RWPE1 (cell line): ENCODE results near the gene THTPA.

Experiments used
- CTCF ChIA-PET: fragments of 350-600 bp; sonication (Branson Sonifier 250); formaldehyde crosslinking; extraction: SDS; loops from one replicate; lab custom pipeline; 2021; lab: Yijun Ruan, JAX
- POLR2A ChIA-PET: fragments of 400-600 bp; formaldehyde crosslinking; extraction: SDS; loops from one replicate; lab custom pipeline; 2020; ENCODE audit warnings: antibody characterized with exemption; ENCODE audit not compliant: low non-redundant PET; lab: Yijun Ruan, JAX
- DNase-seq: peaks from one replicate; pipeline ENCODE4 v3.0.0; 2012; ENCODE audit warnings: low spot score
- H3K27ac ChIP-seq: fragments of 450-650 bp; 2 replicates; pipeline ENCODE4 v1.5.1; 2017
- TF ChIP-seq, protein P1 (sequence below): fragments of 450-650 bp; conservative IDR thresholded peaks from 2 replicates; pipeline ENCODE4 v1.5.1; 2017; ENCODE audit warnings: low read depth, mild to moderate bottlenecking

Gene THTPA

DNA sequence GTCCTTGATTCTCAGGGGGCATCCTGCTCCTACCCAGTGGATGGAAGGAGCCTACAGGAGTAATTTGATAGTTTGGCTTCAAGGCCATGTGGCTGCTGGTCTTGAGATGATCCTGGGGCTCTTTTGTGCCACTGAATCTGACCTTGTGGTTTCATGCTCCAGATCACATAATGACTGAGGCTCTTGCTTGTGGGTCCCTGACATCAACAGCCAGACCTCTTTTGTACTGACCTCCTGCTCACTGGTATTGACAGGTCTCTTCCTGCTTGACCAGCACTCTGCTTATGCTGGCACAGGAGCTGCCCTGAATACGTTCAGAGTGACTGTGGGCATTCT lies 45.7 kb downstream of the THTPA start:
- ChIA-PET POLR2A (no interaction called here), CTCF (interaction anchor here (0.7 kb wide), 1 partner anchor 739 kb away, joined by 3 read pairs; no protein-coding TSS in a partner anchor)
- H3K27ac ChIP-seq = no peak overlapping the region
- no peak for DNase-seq
- TF ChIP-seq, protein P1, sequence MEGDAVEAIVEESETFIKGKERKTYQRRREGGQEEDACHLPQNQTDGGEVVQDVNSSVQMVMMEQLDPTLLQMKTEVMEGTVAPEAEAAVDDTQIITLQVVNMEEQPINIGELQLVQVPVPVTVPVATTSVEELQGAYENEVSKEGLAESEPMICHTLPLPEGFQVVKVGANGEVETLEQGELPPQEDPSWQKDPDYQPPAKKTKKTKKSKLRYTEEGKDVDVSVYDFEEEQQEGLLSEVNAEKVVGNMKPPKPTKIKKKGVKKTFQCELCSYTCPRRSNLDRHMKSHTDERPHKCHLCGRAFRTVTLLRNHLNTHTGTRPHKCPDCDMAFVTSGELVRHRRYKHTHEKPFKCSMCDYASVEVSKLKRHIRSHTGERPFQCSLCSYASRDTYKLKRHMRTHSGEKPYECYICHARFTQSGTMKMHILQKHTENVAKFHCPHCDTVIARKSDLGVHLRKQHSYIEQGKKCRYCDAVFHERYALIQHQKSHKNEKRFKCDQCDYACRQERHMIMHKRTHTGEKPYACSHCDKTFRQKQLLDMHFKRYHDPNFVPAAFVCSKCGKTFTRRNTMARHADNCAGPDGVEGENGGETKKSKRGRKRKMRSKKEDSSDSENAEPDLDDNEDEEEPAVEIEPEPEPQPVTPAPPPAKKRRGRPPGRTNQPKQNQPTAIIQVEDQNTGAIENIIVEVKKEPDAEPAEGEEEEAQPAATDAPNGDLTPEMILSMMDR = no peak

DNA sequence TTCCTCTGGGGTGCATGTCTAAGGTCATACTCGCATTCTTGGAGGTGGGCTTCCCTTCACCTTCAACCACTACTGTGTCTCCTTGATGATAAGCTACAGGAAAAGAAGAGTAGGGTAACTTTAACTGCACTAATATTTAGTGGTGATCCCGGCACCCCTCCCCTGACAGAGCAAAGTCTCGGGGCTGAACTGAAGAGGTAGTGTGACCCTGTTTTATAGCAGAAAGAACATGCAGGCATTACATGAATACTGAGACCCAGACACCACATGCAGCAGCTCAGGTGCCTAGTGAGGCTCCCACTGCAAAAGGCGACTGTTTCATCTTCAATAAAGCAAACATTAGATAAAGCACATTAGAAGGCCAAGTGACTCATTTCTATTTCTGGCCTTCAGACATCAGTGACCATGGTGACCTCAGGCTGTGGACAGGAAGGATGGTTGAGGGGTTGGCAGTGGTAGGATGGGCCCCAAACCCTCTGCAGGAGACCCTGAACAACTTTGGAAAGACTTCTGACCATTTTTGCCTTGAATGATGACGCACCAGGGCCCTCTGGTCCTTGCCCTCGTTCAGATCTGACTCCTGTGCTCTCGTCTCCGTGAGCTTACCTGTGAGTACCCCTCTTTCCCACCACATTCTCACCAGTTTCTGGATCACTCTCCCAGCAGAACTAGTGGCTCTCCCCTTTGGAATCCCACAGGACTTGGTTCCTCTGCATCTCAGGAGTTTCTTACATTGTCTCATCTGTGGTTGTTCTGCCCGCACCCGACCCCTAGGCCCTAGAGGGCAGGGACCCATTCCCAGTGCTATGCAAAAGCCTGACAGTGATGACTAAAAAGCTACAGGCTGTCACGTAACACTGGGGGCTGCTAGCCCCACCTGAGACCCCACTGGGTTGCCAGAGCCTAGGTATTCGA lies 46.4 kb downstream of the THTPA start:
- POLR2A ChIA-PET = no interaction called here
- CTCF ChIA-PET = interaction anchor here (0.9 kb wide), 1 partner anchor 14 kb away, joined by 6 read pairs; no protein-coding TSS in a partner anchor

DNA sequence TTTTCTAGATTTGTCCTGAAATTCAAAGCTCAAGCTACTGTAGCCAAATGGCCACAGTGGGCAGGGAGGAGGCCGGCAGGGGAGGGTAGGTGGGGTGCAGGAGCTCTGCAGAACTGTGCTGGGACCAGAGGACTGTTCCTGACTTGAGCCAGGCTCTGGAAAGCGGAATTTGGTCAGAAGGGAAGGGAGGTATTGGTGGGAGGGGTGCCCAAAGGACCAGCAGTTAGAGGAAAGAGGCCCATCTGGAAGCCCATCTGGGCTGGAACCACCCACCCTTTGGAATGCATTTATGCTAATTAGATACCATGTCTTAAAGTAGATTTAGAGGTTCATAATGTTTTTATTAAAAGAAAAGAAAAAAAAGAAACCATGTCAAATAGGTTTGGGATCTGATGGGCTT lies 47.0 kb downstream of the THTPA start:
- DNase-seq = no peak
- POLR2A ChIA-PET = no interaction called here
- CTCF ChIA-PET = interaction anchor here (0.9 kb wide), 1 partner anchor 15 kb away, joined by 6 read pairs; no protein-coding TSS in a partner anchor
- TF ChIP-seq, protein P1 = no peak
- H3K27ac ChIP-seq = no peak overlapping the region

More for the DNA sequence above, 46.4 kb downstream of the THTPA start:
- TF ChIP-seq, protein P1 = no peak
- DNase-seq = no peak
- no peak overlapping the region for H3K27ac ChIP-seq

DNA sequence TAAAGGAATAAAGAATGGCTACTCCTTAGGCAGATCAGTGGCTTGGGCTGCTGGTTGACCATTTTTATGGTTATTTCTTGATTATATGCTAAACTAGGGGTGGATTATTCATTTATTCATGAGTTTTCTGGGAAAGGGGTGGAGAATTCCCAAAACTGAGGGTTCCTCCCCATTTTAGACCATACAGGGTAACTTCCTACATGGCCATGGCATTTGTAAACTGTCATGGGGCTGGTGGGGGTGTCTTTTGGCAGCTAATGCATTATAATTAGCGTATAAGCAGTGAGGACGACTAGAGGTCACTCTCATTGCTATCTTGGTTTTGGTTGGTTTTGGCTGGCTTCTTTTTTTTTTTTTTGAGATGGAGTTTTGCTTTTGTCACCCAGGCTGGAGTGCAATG lies 48.1 kb downstream of the THTPA start:
- DNase-seq = no peak
- ChIA-PET POLR2A (no interaction called here), CTCF (no interaction called here)
- TF ChIP-seq, protein P1 = no peak
- no peak overlapping the region for H3K27ac ChIP-seq

DNA sequence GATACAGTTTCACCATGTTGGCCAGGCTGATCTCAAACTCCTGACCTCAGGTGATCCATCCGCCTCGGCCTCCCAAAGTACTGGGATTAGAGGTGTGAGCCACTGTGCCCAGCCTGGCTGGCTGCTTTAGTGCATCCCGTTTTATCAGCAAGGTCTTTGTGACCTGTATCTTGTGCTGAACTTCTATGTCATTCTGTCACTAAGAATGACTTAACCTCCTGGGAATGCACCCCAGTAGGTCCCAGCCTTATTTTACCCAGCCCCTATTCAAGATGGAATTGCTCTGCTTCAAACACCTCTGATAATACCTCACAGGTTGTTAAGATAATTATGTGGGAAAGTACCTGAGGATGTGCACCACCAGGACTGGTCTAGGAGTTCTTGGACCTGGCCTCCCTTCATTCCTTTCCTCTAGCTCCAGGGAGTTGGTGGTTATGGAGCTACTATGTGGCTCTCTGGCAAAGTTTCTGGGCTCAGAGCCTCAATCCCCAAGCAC lies 48.7 kb downstream of the THTPA start:
- DNase-seq = no peak
- CTCF ChIA-PET = no interaction called here
- POLR2A ChIA-PET = no interaction called here

DNA sequence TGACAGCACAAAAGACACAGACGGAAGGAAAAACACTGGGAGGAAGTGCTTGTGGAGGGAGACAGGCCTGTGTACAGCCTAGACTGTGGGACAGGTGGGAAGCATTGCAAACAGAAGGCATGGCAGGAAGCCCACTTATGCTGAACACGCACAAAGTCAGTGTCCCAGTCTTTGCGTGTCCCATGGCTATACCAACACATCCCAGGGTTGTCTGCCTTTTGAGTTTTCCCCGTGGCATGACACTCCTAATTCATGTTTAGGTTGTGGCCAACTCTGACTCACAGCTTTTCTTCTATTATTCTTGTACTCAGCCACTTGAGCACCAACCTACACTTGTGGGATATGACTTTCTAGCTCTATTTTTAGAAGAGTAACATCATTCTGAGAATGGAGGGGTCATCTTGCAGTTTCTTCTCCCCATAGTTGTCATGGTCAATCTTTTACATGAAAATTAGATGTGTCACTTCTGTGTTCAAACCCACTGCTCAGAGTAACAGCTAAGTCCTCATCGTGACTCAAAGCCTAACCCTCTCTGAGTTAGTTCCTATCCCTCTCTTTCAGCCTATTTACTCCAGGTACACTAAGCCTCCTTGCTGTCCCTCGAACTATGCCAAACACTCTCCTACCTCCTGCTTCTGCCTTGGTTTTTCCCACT lies 50.0 kb downstream of the THTPA start:
- POLR2A ChIA-PET = no interaction called here

More for the DNA sequence above, 48.7 kb downstream of the THTPA start:
- H3K27ac ChIP-seq = no peak overlapping the region
- TF ChIP-seq, protein P1 = no peak

More for the DNA sequence above, 50.0 kb downstream of the THTPA start:
- CTCF ChIA-PET = interaction anchor here (1.3 kb wide), 1 partner anchor 26 kb away, joined by 5 read pairs; no protein-coding TSS in a partner anchor
- no peak for DNase-seq
- TF ChIP-seq, protein P1 = no peak
- H3K27ac ChIP-seq = no peak overlapping the region
